GM23338 (cell line): ENCODE measurements around the gene KRTAP19-1.

Source experiments
- CTCF ChIP-seq, 2 experiments: fragments of 200-600 bp in 1 of 2; sonication (generic) in 1 of 2; conservative IDR thresholded peaks; 2 replicates each; pipeline versions ENCODE4 v1.5.1 to v1.6.1; 2016 to 2017; ENCODE audit warnings: antibody characterized with exemption in 2 of 2, low read depth in 2 of 2, mild to moderate bottlenecking in 2 of 2, moderate library complexity in 1 of 2
- EZH2 ChIP-seq: fragments of 200-600 bp; sonication (generic); IDR thresholded peaks from one replicate; pipeline ENCODE4 v1.8.0; 2017; ENCODE audit warnings: antibody characterized with exemption, mild to moderate bottlenecking, low read depth; ENCODE audit not compliant: unreplicated experiment
- EZH2phosphoT487 ChIP-seq: fragments of 200-600 bp; sonication (generic); IDR thresholded peaks from one replicate; pipeline ENCODE4 v1.8.1; 2018; ENCODE audit warnings: antibody characterized with exemption; ENCODE audit not compliant: unreplicated experiment
- POLR2AphosphoS5 ChIP-seq: IDR thresholded peaks from 2 replicates; pipeline ENCODE4 v1.6.1; 2016; ENCODE audit warnings: antibody characterized with exemption, low read depth
- STAT1 ChIP-seq: IDR thresholded peaks from one replicate; pipeline ENCODE4 v1.6.1; 2016; ENCODE audit warnings: antibody characterized with exemption; ENCODE audit not compliant: unreplicated experiment
- ZNF114 ChIP-seq: fragments of 250-450 bp; sonication (Bioruptor Pico); IDR thresholded peaks from 2 replicates; pipeline ENCODE4 v1.5.0; 2020; ENCODE audit warnings: mild to moderate bottlenecking, moderate library complexity
- ZNF331 ChIP-seq: fragments of 250-450 bp; sonication (Bioruptor Pico); IDR thresholded peaks from 2 replicates; pipeline ENCODE4 v1.5.0; 2020; ENCODE audit warnings: low read depth, mild to moderate bottlenecking, moderate library complexity
- TF ChIP-seq, protein P1 (sequence below): IDR thresholded peaks from one replicate; pipeline ENCODE4 v1.6.1; 2018; ENCODE audit warnings: antibody characterized with exemption; ENCODE audit not compliant: unreplicated experiment

DNA sequence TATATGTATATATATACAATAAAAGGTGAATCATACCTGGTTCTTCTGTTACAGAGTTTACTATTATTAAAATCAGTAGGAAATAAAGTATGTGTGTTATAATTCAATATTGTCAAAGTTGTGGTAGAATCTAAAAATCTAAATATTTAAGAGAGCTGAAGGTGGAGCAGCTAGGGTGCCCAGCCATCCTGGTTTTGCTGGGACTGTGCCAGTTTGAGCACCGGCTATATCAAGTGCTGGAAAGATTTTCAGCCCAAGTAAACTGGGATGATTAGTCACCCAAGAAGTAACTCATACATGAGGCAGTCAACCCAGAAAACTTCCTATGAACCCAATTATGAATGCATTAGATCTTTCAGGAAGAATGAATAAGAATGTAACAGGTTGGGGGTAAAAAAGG is 38.7 kb upstream of the KRTAP19-1 start:
- TF ChIP-seq CTCF (conservative IDR thresholded peaks at IDR 0.05; ENCODE audit: low read depth in 2 of 2): no peak
- TF ChIP-seq STAT1: no peak
- no peak for TF ChIP-seq ZNF331 (CRISPR knock-in tag)
- TF ChIP-seq, protein P1, sequence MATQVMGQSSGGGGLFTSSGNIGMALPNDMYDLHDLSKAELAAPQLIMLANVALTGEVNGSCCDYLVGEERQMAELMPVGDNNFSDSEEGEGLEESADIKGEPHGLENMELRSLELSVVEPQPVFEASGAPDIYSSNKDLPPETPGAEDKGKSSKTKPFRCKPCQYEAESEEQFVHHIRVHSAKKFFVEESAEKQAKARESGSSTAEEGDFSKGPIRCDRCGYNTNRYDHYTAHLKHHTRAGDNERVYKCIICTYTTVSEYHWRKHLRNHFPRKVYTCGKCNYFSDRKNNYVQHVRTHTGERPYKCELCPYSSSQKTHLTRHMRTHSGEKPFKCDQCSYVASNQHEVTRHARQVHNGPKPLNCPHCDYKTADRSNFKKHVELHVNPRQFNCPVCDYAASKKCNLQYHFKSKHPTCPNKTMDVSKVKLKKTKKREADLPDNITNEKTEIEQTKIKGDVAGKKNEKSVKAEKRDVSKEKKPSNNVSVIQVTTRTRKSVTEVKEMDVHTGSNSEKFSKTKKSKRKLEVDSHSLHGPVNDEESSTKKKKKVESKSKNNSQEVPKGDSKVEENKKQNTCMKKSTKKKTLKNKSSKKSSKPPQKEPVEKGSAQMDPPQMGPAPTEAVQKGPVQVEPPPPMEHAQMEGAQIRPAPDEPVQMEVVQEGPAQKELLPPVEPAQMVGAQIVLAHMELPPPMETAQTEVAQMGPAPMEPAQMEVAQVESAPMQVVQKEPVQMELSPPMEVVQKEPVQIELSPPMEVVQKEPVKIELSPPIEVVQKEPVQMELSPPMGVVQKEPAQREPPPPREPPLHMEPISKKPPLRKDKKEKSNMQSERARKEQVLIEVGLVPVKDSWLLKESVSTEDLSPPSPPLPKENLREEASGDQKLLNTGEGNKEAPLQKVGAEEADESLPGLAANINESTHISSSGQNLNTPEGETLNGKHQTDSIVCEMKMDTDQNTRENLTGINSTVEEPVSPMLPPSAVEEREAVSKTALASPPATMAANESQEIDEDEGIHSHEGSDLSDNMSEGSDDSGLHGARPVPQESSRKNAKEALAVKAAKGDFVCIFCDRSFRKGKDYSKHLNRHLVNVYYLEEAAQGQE: no peak
- TF ChIP-seq EZH2phosphoT487: no peak
- TF ChIP-seq ZNF114 (CRISPR knock-in tag): no peak
- TF ChIP-seq EZH2: no peak
- TF ChIP-seq POLR2AphosphoS5: no peak
